Neural cell (in vitro differentiated cells): Measurements from ENCODE around the gene EXOC1. TPM values are rescaled to one million over a fixed set of nuclear protein-coding genes. Genes with fewer than 3 reads are reported as not detected.

ENCODE experiments used
- H2AFZ ChIP-seq: fragments of 200-600, 300-800 bp; sonication (generic), shearing (Covaris generic); 2 replicates; pipeline ENCODE4 v1.6.0; 2014; ENCODE audit warnings: low read depth, mild to moderate bottlenecking, antibody characterized with exemption, low read length, moderate library complexity
- H3F3A ChIP-seq: fragments of 200-600 bp; shearing (Covaris generic); 2 replicates; pipeline ENCODE4 v1.6.1; 2016; ENCODE audit warnings: mild to moderate bottlenecking, moderate library complexity, mixed read lengths, antibody characterized with exemption, low read length; ENCODE audit not compliant: insufficient read depth, poor library complexity, severe bottlenecking
- H3K27ac ChIP-seq: fragments of 200-600, 300-800 bp; sonication (generic), shearing (Covaris generic); 2 replicates; pipeline ENCODE4 v1.5.1; 2014; ENCODE audit warnings: mild to moderate bottlenecking, low read length, moderate library complexity
- H3K27me3 ChIP-seq: fragments of 300-800, 200-600 bp; sonication (generic), shearing (Covaris generic); 2 replicates; pipeline ENCODE4 v1.6.0; 2014; ENCODE audit warnings: mild to moderate bottlenecking, low read depth, low read length, moderate library complexity; ENCODE audit not compliant: insufficient read depth
- H3K36me3 ChIP-seq: fragments of 300-800, 200-600 bp; sonication (generic), shearing (Covaris generic); 2 replicates; pipeline ENCODE4 v1.5.1; 2014; ENCODE audit warnings: mild to moderate bottlenecking, antibody characterized with exemption, low read length, moderate library complexity; ENCODE audit not compliant: insufficient read depth
- H3K4me2 ChIP-seq: fragments of 300-800, 200-600 bp; sonication (generic), shearing (Covaris generic); 2 replicates; pipeline ENCODE4 v1.6.0; 2014; ENCODE audit warnings: mild to moderate bottlenecking, low read length
- H3K4me3 ChIP-seq: fragments of 300-800, 200-600 bp; sonication (generic), shearing (Covaris generic); 2 replicates; pipeline ENCODE4 v1.5.1; 2014; ENCODE audit warnings: mild to moderate bottlenecking, low read length, moderate library complexity
- H3K79me2 ChIP-seq: fragments of 200-600 bp; shearing (Covaris generic); replicated peaks from 2 replicates; pipeline ENCODE4 v1.6.0; 2014; ENCODE audit warnings: mild to moderate bottlenecking, low read length, moderate library complexity; ENCODE audit not compliant: insufficient read depth
- H3K9ac ChIP-seq: fragments of 300-800, 200-600 bp; sonication (generic), shearing (Covaris generic); 2 replicates; pipeline ENCODE4 v1.6.1; 2016; ENCODE audit warnings: mild to moderate bottlenecking, low read length, mixed read lengths
- H3K9me2 ChIP-seq: fragments of 200-600 bp; shearing (Covaris generic); 2 replicates; pipeline ENCODE4 v1.6.1; 2016; ENCODE audit warnings: mild to moderate bottlenecking, low read length, mixed read lengths; ENCODE audit not compliant: insufficient read depth
- H3K9me3 ChIP-seq: fragments of 200-600, 300-800 bp; sonication (generic), shearing (Covaris generic); 2 replicates; pipeline ENCODE4 v1.6.1; 2016; ENCODE audit warnings: mild to moderate bottlenecking, mixed run types, low read length, moderate library complexity, mixed read lengths
- H4K20me1 ChIP-seq: fragments of 200-600 bp; shearing (Covaris generic); 2 replicates; pipeline ENCODE4 v1.6.1; 2016; ENCODE audit warnings: mild to moderate bottlenecking, mixed run types; ENCODE audit not compliant: insufficient read depth
- CTCF ChIP-seq: fragments of 450-650 bp; IDR thresholded peaks from 2 replicates; pipeline ENCODE4 v1.5.1; 2014; ENCODE audit warnings: antibody characterized with exemption, mild to moderate bottlenecking, moderate library complexity; ENCODE audit not compliant: poor library complexity, severe bottlenecking
- EP300 ChIP-seq: fragments of 450-650 bp; conservative IDR thresholded peaks from 2 replicates; pipeline ENCODE4 v1.6.1; 2014; ENCODE audit warnings: antibody characterized with exemption, mild to moderate bottlenecking, moderate library complexity; ENCODE audit not compliant: poor library complexity, severe bottlenecking
- EZH2 ChIP-seq: fragments of 200-600, 300-800 bp; shearing (Covaris generic), sonication (generic); IDR thresholded peaks from 2 replicates; pipeline ENCODE4 v1.6.1; 2014; ENCODE audit warnings: antibody characterized with exemption, low read length, borderline replicate concordance, mild to moderate bottlenecking; ENCODE audit not compliant: insufficient read depth, poor library complexity, severe bottlenecking
- MXI1 ChIP-seq: fragments of 450-650 bp; conservative IDR thresholded peaks from 2 replicates; pipeline ENCODE4 v1.6.1; 2014; ENCODE audit warnings: antibody characterized with exemption, mild to moderate bottlenecking; ENCODE audit not compliant: poor library complexity, severe bottlenecking
- POLR2AphosphoS5 ChIP-seq: IDR thresholded peaks from 2 replicates; pipeline ENCODE4 v1.6.1; 2012
- RAD21 ChIP-seq: fragments of 450-650 bp; conservative IDR thresholded peaks from 2 replicates; pipeline ENCODE4 v1.6.1; 2014; ENCODE audit warnings: antibody characterized with exemption, mild to moderate bottlenecking, moderate library complexity
- REST ChIP-seq: IDR thresholded peaks from 2 replicates; pipeline ENCODE4 v1.6.1; 2012; ENCODE audit warnings: borderline replicate concordance
- SMC3 ChIP-seq: fragments of 450-650 bp; conservative IDR thresholded peaks from 2 replicates; pipeline ENCODE4 v1.6.1; 2014; ENCODE audit warnings: antibody characterized with exemption, mild to moderate bottlenecking, moderate library complexity; ENCODE audit not compliant: poor library complexity
- TAF1 ChIP-seq: IDR thresholded peaks from 2 replicates; pipeline ENCODE4 v1.6.1; 2012; ENCODE audit warnings: low read depth
- polyA plus RNA-seq: library from polyadenylated mRNA; depleted of rRNA; stranded (reverse); fragments of >200 nt; gene quantifications from 2 replicates; pipeline ENCODE4 v1.2.3, GENCODE V29; 2014

Gene EXOC1
- polyA plus RNA-seq, 1 donor from 2014 or later, result 106 TPM

- Histone ChIP-seq H3K9ac (no peak overlapping the region), H3K9me2 (no peaks in the 10 kb centered on the region), H3K27me3 (no peaks in the 10 kb centered on the region), H3K9me3 (no peaks in the 10 kb centered on the region), H2AFZ (no peak overlapping the region), H3K4me2 (no peak overlapping the region), H3F3A (no peaks in the 10 kb centered on the region), H3K36me3 (no peaks in the 10 kb centered on the region), H3K4me3 (no peak overlapping the region), H3K79me2 (no peaks in the 10 kb centered on the region), H4K20me1 (no peaks in the 10 kb centered on the region), H3K27ac (no peak overlapping the region)
- no peak for TF ChIP-seq RAD21
- TF ChIP-seq TAF1, result no peak
- TF ChIP-seq SMC3, result no peak
- TF ChIP-seq EZH2, result no peak
- no peak for TF ChIP-seq CTCF
- no peak for TF ChIP-seq POLR2AphosphoS5
- no peak for TF ChIP-seq REST
- no peak for TF ChIP-seq EP300
- TF ChIP-seq MXI1, result no peak
Observed at GRCh38 chr4:55925241-55925640, 71.8 kb downstream of the EXOC1 start.

GRCh38 chr4:55926610-55927009 is 73.2 kb downstream of the EXOC1 start:
- Histone ChIP-seq H4K20me1 (no peaks in the 10 kb centered on the region), H3K79me2 (no peaks in the 10 kb centered on the region), H3K9ac (no peak overlapping the region), H3K36me3 (no peaks in the 10 kb centered on the region), H3K27me3 (no peaks in the 10 kb centered on the region), H3K9me3 (no peaks in the 10 kb centered on the region), H3K9me2 (no peaks in the 10 kb centered on the region), H3F3A (no peaks in the 10 kb centered on the region), H3K4me3 (no peak overlapping the region), H3K4me2 (no peak overlapping the region), H2AFZ (no peak overlapping the region), H3K27ac (no peak overlapping the region)
- TF ChIP-seq REST (no peak), RAD21 (no peak), MXI1 (no peak), EZH2 (no peak), EP300 (no peak), SMC3 (no peak), TAF1 (no peak), POLR2AphosphoS5 (no peak), CTCF (no peak)
